Astrocyte (in vitro differentiated cells and primary cell): ENCODE results near the gene MMP14.

Experiments used
- CTCF ChIP-seq: IDR thresholded peaks from 2 replicates; pipeline ENCODE4 v1.5.1; 2011; ENCODE audit warnings: low read depth, mild to moderate bottlenecking, inconsistent platforms, low read length, moderate library complexity; ENCODE audit not compliant: insufficient read depth
- EZH2 ChIP-seq: IDR thresholded peaks from 2 replicates; pipeline ENCODE4 v1.6.1; 2012; ENCODE audit warnings: mild to moderate bottlenecking, low read length, inconsistent platforms; ENCODE audit not compliant: insufficient read depth

GRCh38 chr14:22845821-22846625, 9.6 kb downstream of the MMP14 start:
- TF ChIP-seq CTCF (no peak), EZH2 (no peak)
